ENCODE data around the gene KRTAP12-3.
"Not testable (repeated sequence)": the region's sequence is repeated elsewhere in the genome, so short reads cannot be mapped to it uniquely, and the experiment has no call there.

Gene KRTAP12-3

GRCh38 chr21:44626673-44627143 lies 31.0 kb upstream of the KRTAP12-3 start, which contains the start of gene KRTAP10-9:
KRTAP10-9 (plus strand) TSS chr21:44627093; CDS start chr21:44627172, 79 bp downstream.
- no peak for TF ChIP-seq CTCF (IDR thresholded peaks at IDR 0.05; ENCODE audit: low read length, missing control alignments)
- no peak for DNase-seq (ENCODE audit: low read depth)
- H3K4me3 ChIP-seq (replicated peaks; ENCODE audit: low read depth, low read length): no peak within 1 kb of the TSS

GRCh38 chr21:44627181-44627822 lies 30.4 kb upstream of the KRTAP12-3 start:
- not testable (repeated sequence) for DNase-seq (ENCODE audit: low read depth)

GRCh38 chr21:44627831-44628233 lies 29.9 kb upstream of the KRTAP12-3 start:
- DNase-seq (ENCODE audit: low read depth); H3K4me3 ChIP-seq (replicated peaks; ENCODE audit: low read depth, low read length): not testable (repeated sequence)

More at GRCh38 chr21:44627181-44627822, 30.4 kb upstream of the KRTAP12-3 start:
- H3K4me3 ChIP-seq (replicated peaks; ENCODE audit: low read depth, low read length): not testable (repeated sequence)

GRCh38 chr21:44628707-44629391 lies 28.9 kb upstream of the KRTAP12-3 start:
- H3K4me3 ChIP-seq (replicated peaks; ENCODE audit: low read depth, low read length): no peak overlapping the region
- no peak for TF ChIP-seq CTCF (IDR thresholded peaks at IDR 0.05; ENCODE audit: low read length, missing control alignments)
- no peak for DNase-seq (ENCODE audit: low read depth)

- no peak overlapping the region for H3K4me3 ChIP-seq (replicated peaks; ENCODE audit: low read depth, low read length)
- TF ChIP-seq CTCF (IDR thresholded peaks at IDR 0.05; ENCODE audit: low read length, missing control alignments): no peak
- DNase-seq (ENCODE audit: low read depth): no peak
These were observed 27.3 kb upstream of the KRTAP12-3 start for GRCh38 chr21:44630440-44630839.

GRCh38 chr21:44632067-44632466 lies 25.7 kb upstream of the KRTAP12-3 start:
- no peak for TF ChIP-seq CTCF (IDR thresholded peaks at IDR 0.05; ENCODE audit: low read length, missing control alignments)
- no peak for DNase-seq (ENCODE audit: low read depth)
- H3K4me3 ChIP-seq (replicated peaks; ENCODE audit: low read depth, low read length): no peak overlapping the region

GRCh38 chr21:44636209-44637017 lies 21.3 kb upstream of the KRTAP12-3 start:
- no peak for DNase-seq (ENCODE audit: low read depth)
- H3K4me3 ChIP-seq (replicated peaks; ENCODE audit: low read depth, low read length): no peak overlapping the region
- TF ChIP-seq CTCF (IDR thresholded peaks at IDR 0.05; ENCODE audit: low read length, missing control alignments): no peak
